Daoy (cell line): ENCODE data around the gene RPL36. TPM values are rescaled to one million over a fixed set of nuclear protein-coding genes. Genes with fewer than 3 reads are reported as not detected.
A peak's percentile ranks its signal among the peaks of the same experiment; 100 is the strongest.
"Not testable (repeated sequence)": the region's sequence is repeated elsewhere in the genome, so short reads cannot be mapped to it uniquely, and the experiment has no call there.

Experiments
- DNase-seq: peaks from one replicate; pipeline ENCODE4 v3.0.0-alpha.2; 2015; ENCODE audit warnings: low read depth
- total RNA-seq: library from RNA; depleted of rRNA; stranded (reverse); fragments of >200 nt; shearing (Covaris generic); gene quantifications from 2 replicates; pipeline ENCODE4 v1.2.3, GENCODE V29; 2014

The RPL36 gene
- total RNA-seq, 1 experiment from 2014 or later: 864 TPM

GRCh38 chr19:5673752-5674151 is 16.3 kb upstream of the RPL36 start:
- no peak for DNase-seq

- DNase-seq: no peak
These were observed 15.4 kb upstream of the RPL36 start for GRCh38 chr19:5674714-5675113.

- DNase-seq: no peak
These were observed 13.9 kb upstream of the RPL36 start for GRCh38 chr19:5676105-5676771.

- DNase-seq: no peak
These were observed 13.4 kb upstream of the RPL36 start for GRCh38 chr19:5676772-5677105.

- DNase-seq: no peak
These were observed 13.0 kb upstream of the RPL36 start for GRCh38 chr19:5677136-5677535.

GRCh38 chr19:5677580-5677979 is 12.5 kb upstream of the RPL36 start:
- DNase-seq: no peak

- DNase-seq: no peak
These were observed 11.9 kb upstream of the RPL36 start for GRCh38 chr19:5678071-5678718.

GRCh38 chr19:5679289-5680083 is 10.6 kb upstream of the RPL36 start:
- no peak for DNase-seq

GRCh38 chr19:5680084-5680436 is 10.0 kb upstream of the RPL36 start:
- DNase-seq: no peak

GRCh38 chr19:5680437-5681368 is 9.4 kb upstream of the RPL36 start, which contains the start of the genes HSD11B1L and MICOS13:
HSD11B1L (plus strand) TSS chr19:5681027; CDS start chr19:5684833, 3,806 bp downstream.
MICOS13 (minus strand) TSS chr19:5680516; CDS start chr19:5680486, 30 bp downstream.
- DNase-seq: peak; percentile 99

- DNase-seq: no peak
These were observed 8.5 kb upstream of the RPL36 start for GRCh38 chr19:5681391-5682106.

- DNase-seq: no peak
These were observed 8.0 kb upstream of the RPL36 start for GRCh38 chr19:5682107-5682482.

- no peak for DNase-seq
These were observed 6.8 kb upstream of the RPL36 start for GRCh38 chr19:5683177-5683886.

GRCh38 chr19:5684694-5685430 is 5.2 kb upstream of the RPL36 start:
- DNase-seq: no peak

GRCh38 chr19:5686326-5686646 is 3.8 kb upstream of the RPL36 start:
- DNase-seq: no peak

GRCh38 chr19:5686647-5687359 is 3.3 kb upstream of the RPL36 start:
- DNase-seq: peak; percentile 97

- no peak for DNase-seq
These were observed 2.5 kb upstream of the RPL36 start for GRCh38 chr19:5687360-5688198.

- not testable (repeated sequence) for DNase-seq
These were observed 1.7 kb upstream of the RPL36 start for GRCh38 chr19:5688262-5688881.
